GM18951 (cell line): ENCODE data around the gene SLC35E1.
"Not testable (repeated sequence)": the region's sequence is repeated elsewhere in the genome, so short reads cannot be mapped to it uniquely, and the experiment has no call there.

Source experiments
- POLR2A ChIP-seq: IDR thresholded peaks from 4 replicates; pipeline ENCODE4 v1.6.1; 2011; ENCODE audit warnings: mild to moderate bottlenecking; ENCODE audit not compliant: insufficient read length, insufficient read depth; ENCODE audit errors: extremely low read depth
- in situ Hi-C: fragments of 300-500 bp; cut with MboI; formaldehyde crosslinking; loops from one replicate; pipeline ENCODE4 v1.12.0; 2022; ENCODE audit warnings: low sequenced_read_pairs, mixed read lengths, inconsistent platforms; ENCODE audit not compliant: unreplicated experiment

Gene SLC35E1

GRCh38 chr19:16522559-16523377 is 49.4 kb downstream of the SLC35E1 start:
- TF ChIP-seq POLR2A = no peak
- in situ Hi-C loops = no loop called here

DNA sequence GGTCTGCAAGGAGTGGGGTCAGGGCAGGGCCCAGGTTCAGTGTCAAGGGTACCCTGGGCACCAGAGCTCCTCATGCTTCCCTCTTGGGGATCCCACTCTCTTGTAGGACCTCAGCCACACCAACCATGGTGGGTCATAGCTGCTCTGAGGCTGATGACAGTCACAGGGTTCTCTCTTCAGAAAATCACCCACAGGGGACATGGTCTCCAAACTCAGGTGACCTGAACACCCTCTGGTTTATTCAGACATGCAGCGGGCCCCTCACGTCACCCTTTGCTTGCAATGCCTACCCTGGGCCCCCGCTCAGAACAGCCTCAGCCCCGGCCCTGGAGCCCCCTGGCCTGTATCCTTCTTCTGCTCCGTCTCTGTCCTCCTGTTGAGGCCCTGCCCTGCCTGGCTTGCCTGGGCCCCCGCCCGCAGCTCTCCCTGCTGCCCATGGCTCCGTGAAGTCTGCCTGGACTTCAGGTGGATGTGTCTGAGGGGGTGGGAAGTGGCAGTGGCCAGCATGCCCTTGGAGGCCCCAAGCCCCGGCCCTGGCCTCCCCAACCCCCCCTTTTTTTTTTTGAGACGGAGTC is 50.4 kb downstream of the SLC35E1 start:
- no peak for TF ChIP-seq POLR2A
- in situ Hi-C loops = no loop called here

DNA sequence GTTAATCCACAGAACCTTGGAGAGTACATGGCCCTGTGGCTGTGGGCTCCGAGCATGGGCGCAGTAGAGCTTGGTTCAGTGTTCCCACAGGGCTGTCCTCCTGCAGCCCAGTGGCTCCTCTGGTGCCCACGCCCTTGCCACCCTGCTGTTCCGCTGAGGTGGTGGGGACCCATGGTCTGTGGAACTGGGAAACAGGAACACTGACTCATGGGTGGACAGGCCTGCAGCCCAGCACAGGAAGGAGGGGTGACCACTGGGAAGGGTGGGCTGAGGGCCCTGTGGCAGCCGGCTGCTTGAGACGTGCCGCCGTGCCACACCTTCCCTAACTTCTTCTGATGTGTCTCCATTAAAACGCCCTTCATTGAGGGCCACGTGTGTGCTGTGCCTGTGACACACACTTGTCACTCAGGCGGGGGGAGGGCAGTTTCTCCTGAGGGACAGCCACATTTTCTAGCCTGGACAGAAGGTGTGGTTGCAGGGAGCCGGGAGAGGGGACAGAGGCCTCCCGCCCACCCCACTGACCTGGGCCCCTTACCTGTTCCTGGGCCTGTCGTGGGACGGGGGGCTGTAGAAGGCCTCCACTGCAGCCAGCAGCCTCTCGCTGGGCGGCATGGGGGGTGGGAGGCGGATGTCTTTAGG is 51.1 kb downstream of the SLC35E1 start:
- no peak for TF ChIP-seq POLR2A
- in situ Hi-C loops = no loop called here

GRCh38 chr19:16520074-16520973 is 51.9 kb downstream of the SLC35E1 start:
- TF ChIP-seq POLR2A = no peak
- in situ Hi-C loops = no loop called here

GRCh38 chr19:16519230-16519687 is 53.0 kb downstream of the SLC35E1 start:
- in situ Hi-C loops = no loop called here
- TF ChIP-seq POLR2A = no peak

DNA sequence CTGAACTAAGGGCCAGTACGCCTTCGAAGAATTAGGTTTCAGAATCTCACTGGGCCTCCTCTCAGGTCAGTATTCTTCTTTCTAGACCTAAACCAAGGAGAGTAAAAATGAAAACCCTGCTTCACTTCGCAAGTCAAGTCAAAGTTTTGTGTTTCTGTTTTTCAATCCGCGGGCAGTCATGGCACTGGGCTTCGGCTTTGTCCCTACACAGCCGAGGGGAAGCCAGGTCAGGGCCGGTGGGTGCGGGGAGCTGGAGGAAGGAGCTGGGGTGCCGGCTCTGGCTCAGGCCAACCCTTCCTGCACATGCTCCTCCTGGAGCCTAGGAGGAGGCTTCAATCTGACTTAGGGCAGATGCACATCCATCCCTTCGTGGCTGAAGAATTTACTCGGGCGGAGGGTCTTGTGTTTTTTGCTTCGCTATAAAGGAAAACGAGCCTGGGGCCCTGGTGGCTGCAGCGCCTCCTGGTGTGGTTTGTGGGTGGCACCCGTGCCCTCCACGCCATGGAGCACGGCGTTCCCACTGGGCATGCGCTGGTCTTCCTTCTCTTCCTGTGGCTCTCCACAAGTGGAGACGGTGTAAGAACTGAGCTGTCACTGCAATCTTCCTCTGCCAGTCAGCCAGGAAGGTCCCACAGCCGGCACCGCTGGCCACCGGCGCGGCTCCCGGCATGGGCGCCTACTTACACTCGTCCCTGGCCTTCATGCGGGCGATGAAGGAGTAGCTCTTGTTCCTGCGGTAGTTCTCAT is 53.6 kb downstream of the SLC35E1 start:
- in situ Hi-C loops = no loop called here

DNA sequence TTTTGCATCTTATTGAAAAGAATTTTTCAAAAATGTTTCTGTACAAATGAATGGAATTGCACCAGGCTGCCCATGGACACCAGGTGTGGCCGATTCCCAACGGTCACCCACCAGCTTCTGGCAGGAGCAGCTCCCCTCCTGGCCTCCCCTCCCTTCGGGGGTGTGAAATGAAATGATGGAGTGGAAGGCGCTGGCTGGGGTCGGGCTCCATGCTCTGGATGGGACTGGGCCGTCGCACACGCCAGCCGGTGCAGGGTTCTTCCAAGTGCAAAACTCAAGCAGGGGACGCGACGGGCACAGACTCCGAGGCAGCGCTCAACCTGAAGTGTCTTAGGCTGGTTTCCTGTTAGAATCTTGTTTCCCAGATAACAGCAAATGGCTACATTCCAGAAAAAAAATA is 54.2 kb downstream of the SLC35E1 start:
- in situ Hi-C loops = no loop called here
- no peak for TF ChIP-seq POLR2A

More for the DNA sequence above, 53.6 kb downstream of the SLC35E1 start:
- no peak for TF ChIP-seq POLR2A

DNA sequence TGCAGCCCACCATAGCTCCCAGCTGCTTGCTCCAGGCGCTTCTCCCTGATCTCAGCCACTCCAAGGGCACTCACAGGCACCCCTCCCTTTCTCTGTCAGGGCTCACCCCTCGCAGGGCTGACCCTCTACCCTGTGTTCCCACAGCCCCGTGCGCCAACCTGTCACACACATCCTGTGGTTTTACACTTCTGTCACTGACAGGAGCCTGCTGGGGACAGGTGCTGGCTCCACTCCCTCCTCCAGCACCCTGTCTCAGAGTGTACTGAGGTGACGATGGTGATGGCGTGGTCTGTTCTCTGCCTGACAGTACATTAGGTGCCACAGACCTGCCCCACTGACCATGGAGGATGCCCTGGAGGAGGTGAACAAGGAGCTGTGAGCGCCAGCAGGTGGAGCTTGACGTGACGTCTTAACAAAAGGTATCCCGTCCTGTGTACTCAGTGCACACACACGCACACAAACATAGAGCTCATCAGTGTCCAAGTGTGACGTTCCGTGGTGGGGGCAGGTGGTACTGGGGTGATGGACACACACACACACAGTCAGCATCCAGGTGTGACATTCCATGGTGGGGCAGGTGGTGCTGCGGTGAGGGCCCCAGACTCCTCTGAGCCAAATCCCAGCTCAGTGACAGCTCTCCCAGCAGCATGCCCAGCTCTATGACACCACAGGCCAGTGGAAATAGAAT is 55.1 kb downstream of the SLC35E1 start:
- no peak for TF ChIP-seq POLR2A
- in situ Hi-C loops = no loop called here

DNA sequence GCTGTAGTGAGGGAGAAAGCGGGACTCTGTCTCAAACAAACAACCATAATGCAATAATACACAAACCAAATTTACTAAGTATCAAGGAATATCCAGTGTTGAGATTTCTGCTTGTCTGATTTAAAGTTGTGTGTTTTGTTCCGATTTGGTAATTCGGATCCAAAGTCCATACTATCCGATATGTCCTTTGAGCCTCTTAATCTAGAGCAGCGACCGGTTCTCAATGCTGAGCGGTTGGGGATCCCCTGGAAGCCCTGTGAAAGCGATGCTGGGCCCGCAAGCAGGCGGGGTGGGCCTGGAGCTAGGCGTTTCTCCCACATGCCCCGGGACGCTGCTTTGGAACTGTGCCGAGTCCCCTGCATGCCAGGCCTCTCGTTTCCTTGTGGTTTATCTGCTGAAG is 55.8 kb downstream of the SLC35E1 start:
- in situ Hi-C loops = no loop called here
- no peak for TF ChIP-seq POLR2A

GRCh38 chr19:16514383-16515019 is 57.7 kb downstream of the SLC35E1 start:
- no peak for TF ChIP-seq POLR2A
- in situ Hi-C loops = no loop called here

GRCh38 chr19:16512611-16513010 is 59.6 kb downstream of the SLC35E1 start:
- in situ Hi-C loops = not testable (repeated sequence)
